Measurements from ENCODE around the gene EGFLAM. TPM values are rescaled to one million over a fixed set of nuclear protein-coding genes. Genes with fewer than 3 reads are reported as not detected.
"Not testable (repeated sequence)": the region's sequence is repeated elsewhere in the genome, so short reads cannot be mapped to it uniquely, and the experiment has no call there.

EGFLAM gene
- total RNA-seq, 1 experiment from 2014 or later: 7.4 TPM

GRCh38 chr5:38329132-38329715 is 70.9 kb downstream of the EGFLAM start:
- DNase-seq (ENCODE audit: low read depth): peak; percentile 93

DNA sequence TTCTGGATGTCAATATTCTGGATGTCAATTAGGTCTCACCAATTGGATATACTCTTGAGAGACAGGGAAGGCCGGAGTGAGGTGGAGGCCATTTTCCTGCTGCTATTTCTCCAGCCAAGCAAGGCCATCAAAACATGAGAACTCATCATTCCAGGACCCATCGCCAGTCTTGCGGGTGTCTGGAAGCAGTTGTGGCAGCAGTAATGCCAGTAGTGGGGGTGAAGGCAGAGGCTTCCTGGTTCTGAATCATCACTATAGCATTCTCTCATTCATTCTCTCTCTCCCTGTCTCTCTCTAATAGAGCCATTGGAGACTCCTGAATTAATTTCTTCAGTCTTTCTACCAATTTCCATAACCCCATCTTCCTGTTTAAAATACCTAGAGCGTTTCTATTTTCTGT is 71.8 kb downstream of the EGFLAM start:
- peak; percentile 63 for DNase-seq (ENCODE audit: low read depth)

- no peak for DNase-seq (ENCODE audit: low read depth)
These were observed 73.5 kb downstream of the EGFLAM start for GRCh38 chr5:38331831-38332230.

DNA sequence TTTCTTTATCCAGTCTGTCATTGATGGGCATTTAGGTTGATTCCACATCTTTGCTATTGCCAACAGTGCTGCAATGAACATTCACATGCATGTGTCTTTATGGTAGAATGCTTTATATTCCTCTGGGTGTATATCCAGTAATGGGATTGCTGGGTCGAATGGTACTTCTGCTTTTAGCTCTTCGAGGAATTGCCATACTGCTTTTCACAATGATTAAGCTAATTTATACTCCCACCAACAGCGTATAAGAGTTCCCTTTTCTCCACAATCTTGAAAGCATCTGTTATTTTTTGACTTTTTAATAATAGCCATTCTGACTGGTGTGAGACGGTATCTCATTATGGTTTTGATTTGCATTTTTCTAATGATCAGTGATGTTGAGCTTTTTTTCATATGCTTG is 74.8 kb downstream of the EGFLAM start:
- not testable (repeated sequence) for DNase-seq (ENCODE audit: low read depth)

DNA sequence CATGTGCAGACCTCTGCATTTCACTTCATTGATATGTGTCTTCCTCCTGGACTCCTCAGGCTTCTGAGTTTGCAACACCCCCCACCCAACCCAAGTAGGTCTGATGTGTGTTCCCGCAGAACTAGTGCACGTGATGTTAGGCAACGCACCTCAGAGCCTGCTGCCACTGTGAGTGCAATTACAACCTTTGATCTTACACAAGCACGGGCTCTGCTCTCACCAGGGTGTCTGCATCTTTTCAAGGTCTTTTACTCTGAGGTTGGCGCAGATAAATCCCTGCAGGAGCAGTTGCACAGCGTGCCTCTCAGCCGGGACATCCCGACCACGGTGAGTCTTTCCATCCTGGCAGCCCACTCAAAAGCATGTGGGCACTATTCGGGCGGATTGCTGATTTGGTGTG is 80.1 kb downstream of the EGFLAM start:
- no peak for DNase-seq (ENCODE audit: low read depth)

GRCh38 chr5:38339446-38339845 is 81.1 kb downstream of the EGFLAM start:
- DNase-seq (ENCODE audit: low read depth): no peak

DNA sequence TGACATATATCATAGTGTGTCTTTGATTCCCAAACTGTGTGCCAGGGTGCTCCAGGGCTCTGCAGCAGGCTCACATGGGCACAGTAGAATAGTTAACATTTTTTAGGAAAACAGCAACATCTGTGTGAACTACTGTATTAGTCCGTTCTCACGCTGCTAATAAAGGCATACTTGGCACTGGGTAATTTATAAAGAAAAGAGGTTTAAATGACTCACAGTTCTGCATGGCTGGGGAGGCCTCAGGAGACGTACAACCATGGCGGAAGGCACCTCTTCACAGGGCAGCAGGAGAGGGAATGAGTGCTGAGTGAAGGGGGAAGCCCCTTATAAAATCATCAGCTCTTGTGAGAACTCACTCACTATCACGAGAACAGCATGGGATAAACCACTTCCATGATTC is 82.7 kb downstream of the EGFLAM start:
- DNase-seq (ENCODE audit: low read depth): no peak

DNA sequence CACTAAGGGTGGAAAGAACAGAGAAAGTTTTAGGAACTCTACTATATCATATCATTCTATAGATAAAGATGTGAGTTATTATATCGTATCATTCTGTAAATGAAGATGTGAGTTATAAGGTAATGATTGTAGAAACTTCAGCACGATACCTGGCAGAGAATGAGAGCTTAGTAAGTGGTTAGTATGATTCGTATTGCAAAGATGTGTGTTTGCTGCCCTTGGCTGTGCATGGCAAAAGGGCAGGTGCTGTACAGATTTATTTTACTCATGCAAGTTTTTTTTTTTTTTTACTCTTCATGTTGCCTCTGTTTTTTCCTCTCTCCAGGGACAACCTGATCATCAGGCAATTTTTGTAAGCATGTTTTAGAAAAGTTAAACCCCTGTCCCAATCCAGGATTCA is 83.3 kb downstream of the EGFLAM start:
- no peak for DNase-seq (ENCODE audit: low read depth)

GRCh38 chr5:38342261-38342660 is 83.9 kb downstream of the EGFLAM start:
- no peak for DNase-seq (ENCODE audit: low read depth)

GRCh38 chr5:38344891-38345290 is 86.5 kb downstream of the EGFLAM start:
- no peak for DNase-seq (ENCODE audit: low read depth)

DNA sequence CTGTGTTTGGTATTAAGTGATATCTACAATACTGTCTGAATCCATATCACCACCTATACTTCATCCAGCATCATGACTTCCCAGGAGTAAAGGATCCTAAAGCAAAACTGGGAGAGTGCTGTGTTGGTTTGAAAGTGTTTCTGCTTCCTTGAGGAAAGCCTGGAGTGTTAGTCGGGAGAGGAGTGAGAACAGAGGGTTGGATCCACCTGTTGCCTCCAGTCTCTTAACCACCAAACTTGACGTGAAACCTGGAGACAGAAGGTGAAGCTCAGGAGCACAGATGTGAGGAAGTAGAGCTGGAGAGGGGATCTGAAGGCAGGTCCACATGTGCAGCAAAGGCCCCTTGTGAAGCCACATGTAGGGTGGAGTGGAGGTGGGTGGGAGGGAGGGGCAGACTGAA is 88.2 kb downstream of the EGFLAM start:
- DNase-seq (ENCODE audit: low read depth): no peak

DNA sequence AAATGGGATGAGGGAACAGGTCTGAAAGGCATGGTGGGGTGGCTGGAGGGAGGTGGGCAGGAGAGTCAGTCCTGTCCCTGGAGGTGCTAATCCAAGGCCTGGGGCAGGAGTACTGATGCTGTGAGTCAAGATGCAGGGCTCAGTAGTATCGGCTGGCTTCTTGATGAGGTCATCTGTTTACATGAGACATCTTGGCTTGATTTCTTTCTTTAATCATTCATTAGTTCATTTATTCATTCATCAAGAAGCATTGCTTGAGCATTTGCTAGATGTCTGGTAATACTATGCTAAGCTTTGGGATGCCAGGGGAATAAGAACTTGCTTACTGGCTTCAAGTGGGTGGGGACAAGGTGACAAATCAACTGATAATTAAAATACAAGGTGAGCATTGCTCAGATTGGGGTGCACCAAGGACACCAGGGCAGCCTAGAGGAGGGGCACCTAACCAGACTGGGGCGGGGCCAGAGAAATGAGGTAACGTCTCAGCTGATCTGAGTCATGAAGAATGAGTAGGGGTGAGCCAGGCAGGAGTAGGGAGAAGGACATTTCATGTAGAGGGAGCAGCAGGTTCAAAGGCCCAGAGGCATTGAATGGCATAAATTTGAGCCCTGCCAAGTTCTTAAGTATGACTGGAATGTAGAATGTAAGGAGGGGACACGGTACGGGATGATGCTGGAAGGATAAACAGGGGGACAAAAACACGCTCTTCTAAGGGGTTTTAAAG is 88.8 kb downstream of the EGFLAM start:
- DNase-seq (ENCODE audit: low read depth): peak; percentile 57

GRCh38 chr5:38347896-38348295 is 89.5 kb downstream of the EGFLAM start:
- DNase-seq (ENCODE audit: low read depth): no peak

GRCh38 chr5:38360323-38361061 is 102.1 kb downstream of the EGFLAM start:
- DNase-seq (ENCODE audit: low read depth): no peak

DNA sequence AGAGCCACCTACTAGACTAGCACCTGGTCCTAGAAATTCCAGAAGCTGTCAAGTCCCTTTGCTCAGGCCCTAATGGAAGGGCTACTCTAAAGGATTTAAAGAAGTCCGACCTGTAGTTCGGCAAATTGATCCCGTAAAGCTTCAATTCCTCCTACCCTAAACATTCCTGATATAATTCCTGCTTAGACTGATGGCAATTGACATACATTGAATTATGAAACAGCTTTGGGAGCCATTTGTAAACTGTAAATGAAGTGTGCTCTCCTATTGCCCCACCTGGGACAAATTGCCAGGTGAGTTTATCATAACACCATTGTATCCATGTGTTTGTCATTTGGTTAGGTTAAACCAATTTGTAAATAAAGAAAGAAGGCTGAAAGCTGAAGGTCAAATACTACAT is 104.4 kb downstream of the EGFLAM start:
- no peak for DNase-seq (ENCODE audit: low read depth)

- DNase-seq (ENCODE audit: low read depth): no peak
These were observed 106.5 kb downstream of the EGFLAM start for GRCh38 chr5:38364825-38365224.

DNA sequence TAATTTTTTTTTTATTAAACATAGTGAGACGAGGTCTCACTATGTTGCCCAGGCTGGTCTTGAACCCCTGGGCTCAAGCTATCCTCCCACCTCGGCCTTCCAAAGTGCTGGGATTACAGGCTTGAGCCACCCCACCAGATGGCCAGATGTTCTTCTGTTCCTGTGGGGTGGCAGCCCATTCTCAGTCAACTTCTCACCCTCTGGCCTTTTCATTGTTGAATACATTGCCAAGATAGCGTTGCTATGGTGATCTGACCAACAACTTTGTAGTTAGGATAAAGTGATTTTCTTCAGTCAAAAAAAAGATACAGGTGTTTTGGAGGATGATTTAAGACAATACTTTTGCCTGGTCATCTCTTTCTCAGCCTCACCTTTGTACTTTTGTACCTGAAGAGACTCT is 109.1 kb downstream of the EGFLAM start:
- DNase-seq (ENCODE audit: low read depth): no peak

DNA sequence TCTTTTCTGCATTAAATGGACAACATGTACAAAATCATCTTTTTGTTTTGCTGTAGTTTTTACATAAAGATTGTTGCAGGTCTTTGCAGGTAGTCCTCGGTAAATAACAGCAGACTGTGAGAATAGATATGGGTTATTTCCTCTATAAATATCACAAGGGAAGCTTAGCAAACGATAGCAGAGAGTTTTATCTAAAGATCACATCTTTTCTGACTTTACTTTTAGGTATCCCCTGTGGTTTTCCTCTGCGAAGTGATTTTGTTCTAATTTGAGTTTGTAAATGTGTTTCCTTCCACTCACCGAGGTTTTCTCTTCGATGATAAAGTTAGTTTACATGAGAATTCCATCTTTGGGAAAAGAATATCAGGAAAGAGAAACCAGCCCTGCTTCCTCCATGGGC is 109.6 kb downstream of the EGFLAM start:
- no peak for DNase-seq (ENCODE audit: low read depth)

GRCh38 chr5:38369692-38370091 is 111.3 kb downstream of the EGFLAM start:
- peak; percentile 7 for DNase-seq (ENCODE audit: low read depth)

DNA sequence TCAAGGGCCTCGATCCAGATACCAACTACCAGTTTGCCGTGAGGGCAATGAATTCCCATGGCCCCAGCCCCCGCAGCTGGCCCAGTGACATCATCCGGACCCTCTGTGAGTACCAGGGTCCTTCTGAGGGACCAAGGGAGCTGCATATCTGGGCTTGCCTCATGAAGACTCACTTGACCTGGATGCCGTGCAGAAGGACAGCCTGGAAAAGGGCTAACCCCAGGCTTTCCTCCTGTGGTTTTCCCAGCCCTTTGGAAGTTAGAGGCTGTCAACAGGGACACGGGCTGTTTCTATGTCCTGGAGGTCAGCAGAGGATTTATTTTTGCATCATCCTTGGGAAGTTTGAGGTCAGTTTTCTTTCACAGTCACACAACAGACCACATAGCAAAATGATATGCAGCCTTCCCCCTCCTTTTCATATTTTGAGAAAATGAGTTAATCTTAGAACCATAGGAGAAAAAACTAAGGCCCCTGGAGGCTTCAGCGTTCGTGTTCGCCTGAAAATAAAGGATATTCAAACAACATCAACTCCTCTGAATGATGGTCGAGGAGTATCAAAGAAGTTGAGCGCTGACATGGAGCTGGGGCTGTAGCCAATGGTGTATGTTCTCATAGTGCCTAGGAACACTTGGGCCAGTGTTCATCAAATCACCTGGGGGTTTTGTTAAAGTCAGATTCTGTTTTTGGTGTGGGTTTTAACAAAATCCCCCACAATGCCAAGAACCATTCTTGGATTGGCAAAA is 112.2 kb downstream of the EGFLAM start:
- no peak for DNase-seq (ENCODE audit: low read depth)

DNA sequence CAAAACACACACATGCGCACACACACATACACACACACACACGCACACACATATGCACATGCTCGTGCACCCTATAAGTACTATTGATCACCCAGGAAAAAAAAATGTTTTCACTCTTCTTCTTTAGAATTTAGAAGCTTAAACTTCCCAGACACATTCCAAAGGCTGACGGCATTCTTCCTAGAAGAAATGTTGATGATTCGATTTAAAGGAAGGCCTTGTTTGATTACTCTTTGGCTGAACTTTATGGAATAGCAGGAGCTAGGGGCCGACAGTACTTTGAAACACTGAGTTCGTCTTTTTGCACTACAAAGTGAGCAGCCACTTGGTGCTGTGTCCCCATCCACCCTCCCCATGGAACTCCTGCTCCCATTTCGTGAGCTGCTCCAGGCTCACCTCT is 113.2 kb downstream of the EGFLAM start:
- no peak for DNase-seq (ENCODE audit: low read depth)

DNA sequence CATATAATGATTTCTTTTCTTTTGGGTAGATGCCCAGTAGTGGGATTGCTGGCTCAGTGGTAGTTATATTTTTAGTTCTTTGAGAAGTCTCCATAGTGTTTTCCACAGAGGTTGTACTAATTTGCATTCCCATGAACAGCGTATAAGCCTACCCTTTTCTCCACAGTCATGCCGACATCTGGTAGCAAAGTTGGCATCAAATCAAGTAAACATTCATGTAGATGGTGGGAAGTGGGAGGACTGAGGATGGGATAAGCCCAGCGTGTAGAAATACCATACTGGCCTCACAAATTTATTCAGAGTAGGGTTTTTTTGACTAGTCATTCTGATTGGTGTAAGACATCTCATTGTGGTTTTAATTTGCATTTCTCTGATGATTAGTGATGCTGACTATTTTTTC is 115.4 kb downstream of the EGFLAM start:
- peak; percentile 5 for DNase-seq (ENCODE audit: low read depth)

Data from Daoy (cell line).